Smooth muscle cell (in vitro differentiated cells): ENCODE measurements around the gene TXNRD3. TPM values are rescaled to one million over a fixed set of nuclear protein-coding genes. Genes with fewer than 3 reads are reported as not detected.

Source experiments
- DNase-seq: peaks from one replicate; lab custom pipeline; 2025; ENCODE audit not compliant: unreplicated experiment; lab: John Stamatoyannopoulos, UW
- H2AFZ ChIP-seq: fragments of 200-600 bp; sonication (generic); 2 replicates; pipeline ENCODE4 v1.6.0; 2016; ENCODE audit warnings: antibody characterized with exemption, low read depth, mild to moderate bottlenecking
- H3F3A ChIP-seq: fragments of 200-600 bp; sonication (generic); 2 replicates; pipeline ENCODE4 v1.6.0; 2017; ENCODE audit warnings: antibody characterized with exemption, low read depth
- H3K27ac ChIP-seq: fragments of 200-600 bp; sonication (generic); 2 replicates; pipeline ENCODE4 v1.5.1; 2016; ENCODE audit warnings: low read depth, mild to moderate bottlenecking
- H3K27me3 ChIP-seq: fragments of 200-600 bp; sonication (generic); 2 replicates; pipeline ENCODE4 v1.6.1; 2016; ENCODE audit warnings: low read depth, mild to moderate bottlenecking
- H3K36me3 ChIP-seq: fragments of 200-600 bp; sonication (generic); 2 replicates; pipeline ENCODE4 v1.5.1; 2016; ENCODE audit warnings: low read depth
- H3K4me1 ChIP-seq: fragments of 200-600 bp; sonication (generic); 2 replicates; pipeline ENCODE4 v1.5.1; 2016; ENCODE audit warnings: low read depth
- H3K4me2 ChIP-seq: fragments of 200-600 bp; sonication (generic); 2 replicates; pipeline ENCODE4 v1.6.0; 2016; ENCODE audit warnings: mild to moderate bottlenecking
- H3K4me3 ChIP-seq: fragments of 200-600 bp; sonication (generic); 2 replicates; pipeline ENCODE4 v1.5.1; 2016; ENCODE audit warnings: mild to moderate bottlenecking
- H3K79me2 ChIP-seq: fragments of 200-600 bp; sonication (generic); 2 replicates; pipeline ENCODE4 v1.6.0; 2016; ENCODE audit warnings: low read depth, mild to moderate bottlenecking
- H3K9ac ChIP-seq: fragments of 200-600 bp; sonication (generic); 2 replicates; pipeline ENCODE4 v1.6.0; 2016; ENCODE audit warnings: low read depth
- H3K9me3 ChIP-seq: fragments of 200-600 bp; sonication (generic); replicated peaks from 2 replicates; pipeline ENCODE4 v1.5.1; 2016; ENCODE audit warnings: low read depth
- H4K20me1 ChIP-seq: fragments of 200-600 bp; sonication (generic); 2 replicates; pipeline ENCODE4 v1.6.0; 2016; ENCODE audit warnings: low read depth
- CTCF ChIP-seq: fragments of 200-600 bp; sonication (generic); IDR thresholded peaks from 2 replicates; pipeline ENCODE4 v1.5.1; 2017; ENCODE audit warnings: borderline replicate concordance, mild to moderate bottlenecking, antibody characterized with exemption; ENCODE audit not compliant: insufficient read depth, poor library complexity, severe bottlenecking
- WGBS: methylation state at CpG from one replicate; pipeline ENCODE4 v1.1.7; 2016; ENCODE audit warnings: low lambda C conversion rate; 5-methylcytosine and 5-hydroxymethylcytosine counted together
- polyA plus RNA-seq: library from polyadenylated mRNA; unstranded; fragments of >200 nt; fragmentation: Nextera tagmentation; extraction: Ambion mirVana; gene quantifications from 2 replicates; pipeline ENCODE4 v1.2.1, GENCODE V29; 2016
- total RNA-seq: library from RNA; depleted of rRNA; stranded (reverse); fragments of >200 nt; gene quantifications from 2 replicates; pipeline ENCODE4 v1.2.3, GENCODE V29; 2014

TXNRD3 gene
- total and polyA plus RNA-seq, 2 experiments from 2014 or later: 13.7 to 27.2 TPM

DNA sequence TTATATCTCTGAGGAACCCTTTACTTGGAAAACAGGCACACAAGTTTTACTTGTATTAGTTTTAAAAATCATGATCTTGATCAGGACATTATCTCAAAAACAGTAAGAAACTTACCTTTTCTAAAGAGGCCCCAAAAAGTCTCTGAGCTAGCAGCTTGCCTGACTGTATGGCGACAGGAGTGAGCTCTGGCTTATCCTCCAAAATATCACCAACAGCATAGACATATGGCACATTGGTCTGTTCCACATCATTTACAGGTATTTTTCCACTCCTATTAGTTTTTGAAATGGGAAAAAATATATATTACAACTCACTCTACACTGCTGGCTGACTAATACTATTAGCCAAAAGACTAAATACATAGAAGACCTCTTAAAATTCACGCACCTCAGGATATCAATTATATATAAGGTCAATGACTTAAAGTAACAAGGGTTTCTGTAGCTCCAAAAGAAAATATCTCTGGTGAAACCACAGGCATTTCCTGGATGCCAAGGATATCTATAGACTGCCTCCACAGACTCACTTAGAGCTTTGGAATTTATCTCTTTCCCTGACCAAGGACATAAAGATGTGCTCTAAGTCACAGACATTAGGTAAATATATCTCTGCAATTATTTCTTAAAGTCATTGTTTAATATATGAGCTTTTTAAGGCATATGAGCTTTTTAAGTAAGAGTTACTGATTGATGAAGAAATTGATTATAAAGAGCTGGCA, 33.1 kb downstream of the TXNRD3 start:
- WGBS: 7% methylated on average over 2 of the region's 2 CpGs
- H4K20me1 ChIP-seq: no peaks in the 10 kb centered on the region
- peak overlapping the region; percentile 75 for H3K4me2 ChIP-seq
- H2AFZ ChIP-seq: no peak overlapping the region
- no peak overlapping the region for H3K4me3 ChIP-seq
- no peaks in the 10 kb centered on the region for H3K27me3 ChIP-seq
- DNase-seq: no peak
- peak overlapping the region; percentile 72 for H3K27ac ChIP-seq
- no peaks in the 10 kb centered on the region for H3K36me3 ChIP-seq
- H3K4me1 ChIP-seq: peaks cover 18% of the 10 kb centered on the region
- no peak overlapping the region for H3K9ac ChIP-seq
- H3K79me2 ChIP-seq: no peaks in the 10 kb centered on the region
- no peaks in the 10 kb centered on the region for H3K9me3 ChIP-seq
- peaks cover 5% of the 10 kb centered on the region for H3F3A ChIP-seq
- TF ChIP-seq CTCF: no peak

GRCh38 chr3:126621171-126621570, 33.8 kb downstream of the TXNRD3 start:
- Histone ChIP-seq H3K4me2 (peak overlapping the region; percentile 75), H3K36me3 (no peaks in the 10 kb centered on the region), H2AFZ (no peak overlapping the region), H3K9ac (no peak overlapping the region), H3K9me3 (no peaks in the 10 kb centered on the region), H3K27ac (peak overlapping the region; percentile 72), H4K20me1 (no peaks in the 10 kb centered on the region), H3K4me1 (peaks cover 18% of the 10 kb centered on the region), H3F3A (peaks cover 5% of the 10 kb centered on the region), H3K4me3 (no peak overlapping the region), H3K79me2 (no peaks in the 10 kb centered on the region), H3K27me3 (no peaks in the 10 kb centered on the region)
- WGBS: 66% methylated on average over 1 of the region's 1 CpG
- DNase-seq: no peak
- no peak for TF ChIP-seq CTCF

DNA sequence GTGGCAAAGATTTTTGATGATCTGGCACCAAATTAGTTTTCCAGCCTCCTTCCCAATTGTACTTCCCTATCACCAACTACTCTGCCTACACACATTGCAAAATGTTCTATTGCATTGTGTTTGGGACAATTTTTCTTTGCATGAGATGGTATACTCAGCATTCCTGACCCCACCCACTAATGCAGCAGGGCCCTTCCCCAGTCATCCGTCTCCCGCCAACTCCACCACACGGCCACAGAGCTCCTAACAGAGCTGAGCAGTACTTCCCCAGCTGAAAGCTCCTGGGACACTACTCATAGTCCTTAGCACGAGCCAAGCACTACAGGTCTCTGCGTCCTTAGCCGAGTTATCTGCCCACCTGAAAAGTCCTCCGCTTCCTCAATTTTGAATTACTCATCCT, 34.2 kb downstream of the TXNRD3 start:
- DNase-seq: no peak
- Histone ChIP-seq H3K4me2 (peak overlapping the region; percentile 75), H3K4me3 (no peak overlapping the region), H3K9me3 (no peaks in the 10 kb centered on the region), H2AFZ (no peak overlapping the region), H3K9ac (no peak overlapping the region), H3K36me3 (no peaks in the 10 kb centered on the region), H3K27ac (peak overlapping the region; percentile 72), H3K27me3 (no peaks in the 10 kb centered on the region), H3F3A (peaks cover 5% of the 10 kb centered on the region), H3K79me2 (no peaks in the 10 kb centered on the region), H3K4me1 (peaks cover 18% of the 10 kb centered on the region), H4K20me1 (no peaks in the 10 kb centered on the region)
- WGBS: 51% methylated on average over 7 of the region's 7 CpGs
- TF ChIP-seq CTCF: no peak

DNA sequence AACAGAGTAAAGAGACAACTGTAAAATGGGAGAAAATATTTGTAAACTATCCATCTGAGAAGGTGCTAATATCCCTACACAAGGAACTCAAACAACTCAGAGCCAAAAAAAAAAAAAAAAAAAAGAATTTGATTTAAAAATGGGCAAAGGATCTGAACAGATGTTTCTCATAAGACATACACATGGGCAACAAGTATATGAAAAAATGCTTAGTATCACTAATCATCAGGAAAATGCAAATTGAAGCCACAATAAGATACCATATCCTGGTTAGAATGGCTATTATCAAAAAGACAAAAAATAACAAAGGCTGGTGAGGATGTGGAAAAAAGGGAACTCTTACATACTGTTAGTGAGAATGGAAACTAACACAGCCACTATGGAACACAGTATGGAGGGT, 36.2 kb downstream of the TXNRD3 start:
- no peak for DNase-seq
- Histone ChIP-seq H3K4me3 (no peak overlapping the region), H3K27me3 (no peaks in the 10 kb centered on the region), H4K20me1 (no peaks in the 10 kb centered on the region), H3K9me3 (no peaks in the 10 kb centered on the region), H3K27ac (no peak overlapping the region), H3K36me3 (no peaks in the 10 kb centered on the region), H3K4me1 (peaks cover 18% of the 10 kb centered on the region), H3K4me2 (no peak overlapping the region), H3K9ac (no peak overlapping the region), H3F3A (peaks cover 5% of the 10 kb centered on the region), H2AFZ (no peak overlapping the region), H3K79me2 (no peaks in the 10 kb centered on the region)
- no peak for TF ChIP-seq CTCF
